GM21723 (cell line): ENCODE data around the gene POU2F2.
A peak's percentile ranks its signal among the peaks of the same experiment; 100 is the strongest.

Experiments used
- ATAC-seq: cut with Tn5 transposase; IDR thresholded peaks from one replicate; pipeline ENCODE4 v1.9.1; 2021; ENCODE audit warnings: mild to moderate bottlenecking, moderate library complexity; ENCODE audit not compliant: unreplicated experiment

POU2F2 gene

DNA sequence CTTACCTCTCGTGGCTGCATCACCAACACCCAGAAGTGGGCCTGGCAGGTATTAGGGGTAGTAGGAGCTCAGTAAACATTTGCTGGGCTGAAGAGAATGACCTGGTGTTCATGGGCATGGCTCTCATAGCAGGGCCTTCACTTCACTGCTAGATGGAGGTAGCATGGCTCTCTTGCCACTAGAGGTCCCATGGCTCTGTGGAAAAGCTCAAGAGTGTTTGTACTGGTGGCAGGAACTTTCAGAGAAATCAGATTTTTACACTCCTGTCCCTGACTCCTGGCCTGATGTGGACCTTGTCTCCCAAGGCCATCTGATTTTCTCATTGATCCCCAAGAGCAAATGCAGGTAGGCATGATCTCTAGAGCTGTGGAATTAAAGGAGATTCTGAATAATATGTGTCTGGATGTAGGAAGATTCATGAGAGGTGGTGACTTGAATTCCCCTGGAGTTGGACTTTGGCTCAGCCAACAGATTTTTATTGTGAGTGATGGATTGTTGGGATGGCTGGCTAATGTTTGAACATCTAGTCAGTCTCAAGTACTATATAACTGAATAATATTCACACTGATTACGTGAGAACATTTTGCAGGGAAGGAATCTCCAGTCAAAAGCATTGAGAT, 50.6 kb downstream of the POU2F2 start:
- ATAC-seq = no peak

- ATAC-seq = no peak
Observed at GRCh38 chr19:42080764-42081375, 51.4 kb downstream of the POU2F2 start.

DNA sequence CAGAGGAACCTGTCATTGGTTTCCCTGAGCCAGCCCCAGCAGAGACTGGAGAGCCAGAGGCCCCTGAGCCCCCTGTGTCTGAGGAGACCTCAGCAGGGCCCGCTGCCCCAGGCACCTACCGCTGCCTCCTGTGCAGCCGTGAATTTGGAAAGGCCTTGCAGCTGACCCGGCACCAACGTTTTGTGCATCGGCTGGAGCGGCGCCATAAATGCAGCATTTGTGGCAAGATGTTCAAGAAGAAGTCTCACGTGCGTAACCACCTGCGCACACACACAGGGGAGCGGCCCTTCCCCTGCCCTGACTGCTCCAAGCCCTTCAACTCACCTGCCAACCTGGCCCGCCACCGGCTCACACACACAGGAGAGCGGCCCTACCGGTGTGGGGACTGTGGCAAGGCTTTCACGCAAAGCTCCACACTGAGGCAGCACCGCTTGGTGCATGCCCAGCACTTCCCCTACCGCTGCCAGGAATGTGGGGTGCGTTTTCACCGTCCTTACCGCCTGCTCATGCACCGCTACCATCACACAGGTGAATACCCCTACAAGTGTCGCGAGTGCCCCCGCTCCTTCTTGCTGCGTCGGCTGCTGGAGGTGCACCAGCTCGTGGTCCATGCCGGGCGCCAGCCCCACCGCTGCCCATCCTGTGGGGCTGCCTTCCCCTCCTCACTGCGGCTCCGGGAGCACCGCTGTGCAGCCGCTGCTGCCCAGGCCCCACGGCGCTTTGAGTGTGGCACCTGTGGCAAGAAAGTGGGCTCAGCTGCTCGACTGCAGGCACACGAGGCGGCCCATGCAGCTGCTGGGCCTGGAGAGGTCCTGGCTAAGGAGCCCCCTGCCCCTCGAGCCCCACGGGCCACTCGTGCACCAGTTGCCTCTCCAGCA, 52.1 kb downstream of the POU2F2 start:
- no peak for ATAC-seq

DNA sequence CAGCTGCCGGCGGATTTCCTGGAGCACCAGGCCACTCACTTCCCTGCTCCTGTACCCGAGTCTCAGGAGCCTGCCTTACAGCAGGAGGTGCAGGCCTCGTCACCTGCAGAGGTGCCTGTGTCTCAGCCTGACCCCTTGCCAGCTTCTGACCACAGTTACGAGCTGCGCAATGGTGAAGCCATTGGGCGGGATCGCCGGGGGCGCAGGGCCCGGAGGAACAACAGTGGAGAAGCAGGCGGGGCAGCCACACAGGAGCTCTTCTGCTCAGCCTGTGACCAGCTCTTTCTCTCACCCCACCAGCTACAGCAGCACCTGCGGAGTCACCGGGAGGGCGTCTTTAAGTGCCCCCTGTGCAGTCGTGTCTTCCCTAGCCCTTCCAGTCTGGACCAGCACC, 53.0 kb downstream of the POU2F2 start:
- no peak for ATAC-seq

DNA sequence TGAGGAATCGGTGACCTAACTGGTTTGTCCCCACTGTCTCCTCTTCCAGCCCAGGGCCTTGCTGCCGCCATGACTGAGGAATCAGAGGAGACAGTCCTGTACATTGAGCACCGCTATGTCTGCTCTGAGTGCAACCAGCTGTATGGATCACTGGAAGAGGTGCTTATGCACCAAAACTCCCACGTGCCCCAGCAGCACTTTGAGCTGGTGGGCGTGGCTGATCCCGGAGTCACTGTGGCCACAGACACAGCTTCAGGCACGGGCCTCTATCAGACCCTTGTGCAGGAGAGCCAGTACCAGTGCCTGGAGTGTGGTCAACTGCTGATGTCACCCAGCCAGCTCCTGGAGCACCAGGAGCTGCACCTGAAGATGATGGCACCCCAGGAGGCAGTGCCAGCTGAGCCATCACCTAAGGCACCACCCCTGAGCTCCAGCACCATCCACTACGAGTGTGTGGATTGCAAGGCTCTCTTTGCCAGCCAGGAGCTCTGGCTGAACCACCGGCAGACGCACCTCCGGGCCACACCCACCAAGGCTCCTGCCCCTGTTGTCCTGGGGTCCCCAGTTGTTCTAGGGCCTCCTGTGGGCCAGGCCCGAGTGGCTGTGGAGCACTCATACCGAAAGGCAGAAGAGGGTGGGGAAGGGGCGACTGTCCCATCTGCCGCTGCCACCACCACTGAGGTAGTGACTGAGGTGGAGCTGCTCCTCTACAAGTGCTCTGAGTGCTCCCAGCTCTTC, 53.5 kb downstream of the POU2F2 start:
- ATAC-seq = no peak

DNA sequence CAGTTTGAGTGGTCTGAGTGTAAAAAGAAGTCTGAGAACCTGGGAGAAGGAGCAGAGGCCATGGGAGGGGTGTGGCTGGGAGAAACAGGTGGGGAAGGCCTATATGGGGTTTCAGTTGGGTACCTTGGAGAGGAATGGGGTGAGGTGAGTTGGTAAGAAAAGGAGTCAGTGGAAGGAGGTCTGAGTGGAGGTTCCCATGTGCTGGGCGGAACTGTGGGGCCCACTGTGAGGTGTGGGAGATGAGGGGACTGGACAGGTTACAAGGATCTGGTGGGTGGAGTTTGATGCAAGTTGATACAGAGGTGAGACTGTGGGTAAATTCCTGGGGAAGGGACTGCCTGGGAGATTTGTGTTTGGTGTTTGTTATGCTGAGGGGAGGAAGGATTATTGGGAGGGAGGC, 54.2 kb downstream of the POU2F2 start:
- ATAC-seq = no peak

- no peak for ATAC-seq
Observed at GRCh38 chr19:42076380-42076944, 55.8 kb downstream of the POU2F2 start.

- ATAC-seq = peak; percentile 90
Observed at GRCh38 chr19:42075616-42076379, 56.4 kb downstream of the POU2F2 start, which contains the start of gene ZNF574. ZNF574 (plus strand) TSS chr19:42076166; CDS start chr19:42078607, 2,441 bp downstream.

DNA sequence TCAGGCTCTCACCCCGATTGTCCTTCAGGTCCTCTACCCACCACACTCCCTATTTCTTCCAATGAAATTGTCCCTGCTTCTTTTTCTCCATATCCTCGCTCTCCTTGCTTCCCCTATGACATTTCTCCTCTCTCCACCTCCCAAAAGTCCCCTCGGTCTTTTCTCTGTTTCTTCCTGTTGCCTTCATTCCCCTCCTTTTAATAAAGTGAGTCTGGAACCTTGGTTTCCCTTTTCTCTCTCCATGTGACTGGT, 57.0 kb downstream of the POU2F2 start:
- ATAC-seq = no peak

GRCh38 chr19:42074513-42075363, 57.5 kb downstream of the POU2F2 start:
- ATAC-seq = no peak

- no peak for ATAC-seq
Observed at GRCh38 chr19:42071247-42071646, 61.0 kb downstream of the POU2F2 start.

DNA sequence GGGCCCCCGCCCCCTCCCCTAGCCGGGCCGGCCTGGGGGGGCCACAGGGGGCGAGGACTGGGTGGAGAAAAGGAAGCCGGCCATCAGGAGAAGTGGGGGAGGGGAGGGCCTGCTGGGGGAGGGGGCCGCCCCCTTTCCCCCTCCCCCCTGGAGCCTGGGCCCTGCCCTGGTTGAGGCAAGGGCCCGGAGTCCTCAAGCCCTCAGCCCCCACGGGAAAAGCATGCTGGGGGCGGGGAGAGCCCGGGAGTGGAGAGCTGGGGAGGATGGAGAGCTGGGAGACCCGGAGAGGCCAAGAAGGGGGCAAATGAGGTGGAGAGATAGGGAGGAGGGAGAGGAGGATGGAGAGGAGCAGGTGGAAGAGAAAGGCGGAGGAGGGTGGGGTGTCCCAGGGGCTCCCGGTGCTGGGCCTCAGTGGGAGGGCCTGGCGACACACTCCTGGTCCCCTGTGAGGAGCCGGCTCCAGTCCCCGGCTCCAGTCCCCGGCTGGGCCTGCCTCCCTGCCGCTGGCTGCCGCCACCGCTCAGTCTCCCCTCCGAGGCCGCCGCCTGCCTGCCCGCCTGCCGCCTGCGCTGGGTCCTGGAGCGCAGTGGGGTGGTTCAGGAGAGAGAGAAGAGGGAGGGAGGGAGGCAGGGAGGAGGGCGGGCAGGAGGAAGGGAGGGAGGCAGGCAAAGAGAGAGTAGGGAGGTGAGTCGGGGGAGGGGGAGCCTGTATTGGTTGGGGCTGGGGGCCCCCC, 62.5 kb downstream of the POU2F2 start, which contains the start of gene GRIK5:
GRIK5 (minus strand) TSS at position 588 of the 733 bp plus-strand sequence. CDS start 4,436 bp downstream, outside the sequence.
- no peak for ATAC-seq

GRCh38 chr19:42068756-42069571, 63.3 kb downstream of the POU2F2 start:
- no peak for ATAC-seq

DNA sequence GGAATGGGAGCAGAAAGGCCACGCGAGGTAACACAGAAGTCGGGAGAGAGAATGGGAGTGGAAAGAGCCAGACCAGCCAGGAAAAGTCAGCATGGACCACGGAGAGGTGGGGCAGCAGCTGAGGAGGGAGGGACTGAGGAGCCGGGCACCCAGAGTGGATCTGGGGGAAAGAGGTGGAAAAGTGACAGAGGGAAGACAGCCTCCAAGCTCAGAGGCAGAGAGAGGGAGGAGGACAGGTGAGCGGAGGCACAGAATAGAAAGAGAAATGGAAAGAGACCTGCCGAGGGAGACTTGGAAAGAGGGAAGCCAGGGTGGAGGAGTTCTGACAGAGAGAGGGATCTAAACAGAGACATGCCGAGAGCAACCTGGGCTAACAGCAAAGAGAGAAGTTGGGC, 63.9 kb downstream of the POU2F2 start:
- no peak for ATAC-seq

DNA sequence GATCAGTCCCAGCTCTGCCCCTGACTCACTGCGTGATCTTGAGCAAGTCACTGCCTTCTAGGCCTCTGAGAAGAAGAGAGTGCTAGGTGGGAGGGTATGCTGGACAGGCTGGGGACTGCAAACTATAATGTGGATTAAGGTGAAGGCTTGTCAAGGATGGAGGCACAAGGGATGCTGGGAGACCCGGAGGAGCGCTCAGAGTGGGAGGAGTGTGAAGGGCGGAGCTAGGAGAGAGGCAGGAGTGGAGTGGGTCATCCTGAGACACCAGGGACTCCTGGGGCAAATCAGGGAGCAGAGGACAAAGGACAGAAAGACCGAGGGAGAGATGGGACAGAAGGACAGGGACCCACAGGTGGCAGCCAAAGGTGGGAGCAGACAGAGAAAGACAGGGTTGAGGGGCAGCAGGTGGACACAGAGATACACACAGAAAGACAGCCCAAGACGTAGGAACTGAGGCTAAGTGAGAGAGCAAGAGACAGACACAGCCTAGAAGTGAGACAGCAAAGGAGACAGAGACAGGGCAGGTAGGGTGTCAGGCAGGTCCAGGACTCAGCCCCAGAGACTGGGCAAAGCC, 64.8 kb downstream of the POU2F2 start:
- ATAC-seq = no peak

GRCh38 chr19:42066075-42066754, 66.0 kb downstream of the POU2F2 start:
- no peak for ATAC-seq

GRCh38 chr19:42065511-42065910, 66.7 kb downstream of the POU2F2 start:
- no peak for ATAC-seq
